Kidney (tissue), 14 donors: ENCODE results near the gene TBCEL. TPM values are rescaled to one million over a fixed set of nuclear protein-coding genes. Genes with fewer than 3 reads are reported as not detected.

Experiments used
- DNase-seq, 5 donors: peaks; one replicate each; pipeline ENCODE4 v3.0.0-alpha.2; 2013 to 2020
- FAIRE-seq: peaks from 2 replicates; lab custom pipeline; 2012; peaks lifted over from hg19 to GRCh38; lab: Jason Lieb, UNC
- H3K27ac ChIP-seq, 2 donors: one replicate each; pipeline ENCODE4 v1.7.0; 2013; ENCODE audit warnings: low read depth in 2 of 2, low read length in 2 of 2, inconsistent platforms in 1 of 2
- H3K27me3 ChIP-seq: one replicate; pipeline ENCODE4 v1.7.1; 2013; ENCODE audit warnings: low read length, inconsistent platforms; ENCODE audit not compliant: control insufficient read depth, insufficient read depth
- H3K36me3 ChIP-seq, 3 donors: one replicate each; pipeline versions ENCODE4 v1.7.0 to v1.7.1; 2013; ENCODE audit warnings: low read length in 3 of 3, control low read depth in 1 of 3, inconsistent platforms in 1 of 3; ENCODE audit not compliant: insufficient read depth in 3 of 3, control insufficient read depth in 2 of 3
- H3K4me1 ChIP-seq, 3 donors: one replicate each; pipeline versions ENCODE4 v1.7.0 to v1.7.1; 2013; ENCODE audit warnings: low read length in 3 of 3, inconsistent platforms in 1 of 3, low read depth in 1 of 3; ENCODE audit not compliant: control insufficient read depth in 2 of 3, insufficient read depth in 2 of 3
- H3K4me3 ChIP-seq, 3 donors: one replicate each; pipeline versions ENCODE4 v1.7.0 to v1.8.1; 2013; ENCODE audit warnings: low read length in 3 of 3, control low read depth in 1 of 3, inconsistent platforms in 1 of 3
- H3K9ac ChIP-seq, 3 donors: one replicate each; pipeline versions ENCODE4 v1.7.0 to v1.7.1; 2013; ENCODE audit warnings: low read length in 3 of 3, control low read depth in 1 of 3, inconsistent platforms in 1 of 3
- H3K9me3 ChIP-seq, 3 donors: one replicate each; pipeline versions ENCODE4 v1.7.0 to v1.7.1; 2013; ENCODE audit warnings: low read length in 3 of 3, control low read depth in 1 of 3, inconsistent platforms in 1 of 3; ENCODE audit not compliant: control insufficient read depth in 2 of 3, insufficient read depth in 1 of 3
- CTCF ChIP-seq: IDR thresholded peaks from 3 replicates; pipeline ENCODE4 v1.5.1; 2012; ENCODE audit warnings: mild to moderate bottlenecking, moderate library complexity, borderline replicate concordance; ENCODE audit not compliant: insufficient read depth; ENCODE audit errors: extremely low read depth
- intact Hi-C: fragments of 100-400 bp; cut with DNase I; formaldehyde crosslinking; loops from one replicate; pipeline ENCODE4 v1.11.1; 2022
- polyA plus RNA-seq: library from polyadenylated mRNA; stranded (reverse); fragments of 350-450 nt; fragmentation: Illumina TruSeq; extraction: RNeasy Lipid Tissue Mini Kit (QIAGEN cat#74804); gene quantifications from one replicate; pipeline ENCODE4 v1.2.3, GENCODE V29; 2014; ENCODE audit warnings: low read depth, low replicate concordance; ENCODE audit not compliant: insufficient read depth
- total RNA-seq: library from RNA; stranded (reverse); fragmentation: NEBNext Ultra II Directional; extraction: Animal tissue kit (Norgen Biotek cat#: 25700); gene quantifications from one replicate; pipeline ENCODE4 v1.2.1, GENCODE V29; 2021
- donor health status: control.
- donor health status: control.
- donor health status: control.
- donor health status: control.
- donor health status: control.
- donor health status: DM: yes; HTN: yes; CAD: no.
- donor health status: Normal renal cell carcinoma (clear cell type).

TBCEL gene
- total and polyA plus RNA-seq, 2 donors from 2014 or later: 5.0 to 41.8 TPM

GRCh38 chr11:121119440-121119839 lies 95.5 kb downstream of the TBCEL start:
- no peak for TF ChIP-seq CTCF
- H3K4me1 ChIP-seq: no peaks in the 10 kb centered on the region
- H3K27ac ChIP-seq: no peak overlapping the region
- no peaks in the 10 kb centered on the region for H3K27me3 ChIP-seq
- no peak overlapping the region for H3K4me3 ChIP-seq
- no peaks in the 10 kb centered on the region for H3K36me3 ChIP-seq
- intact Hi-C loops: no loop called here
- FAIRE-seq (no peak), DNase-seq (no peak)
- no peak overlapping the region for H3K9ac ChIP-seq
- peaks cover 0 to 9% (median 3%) of the 10 kb centered on the region in 3 donors for H3K9me3 ChIP-seq

- no peak overlapping the region for H3K27ac ChIP-seq
- H3K9me3 ChIP-seq: peaks cover 0 to 9% (median 3%) of the 10 kb centered on the region in 3 donors
- H3K4me1 ChIP-seq: no peaks in the 10 kb centered on the region
- no peaks in the 10 kb centered on the region for H3K36me3 ChIP-seq
- FAIRE-seq (no peak), DNase-seq (no peak)
- no peaks in the 10 kb centered on the region for H3K27me3 ChIP-seq
- intact Hi-C loops: no loop called here
- TF ChIP-seq CTCF: no peak
- no peak overlapping the region for H3K9ac ChIP-seq
- H3K4me3 ChIP-seq: no peak overlapping the region
These were observed 98.4 kb downstream of the TBCEL start for GRCh38 chr11:121122328-121122727.

- FAIRE-seq (no peak), DNase-seq (no peak)
- no peak overlapping the region for H3K9ac ChIP-seq
- H3K27ac ChIP-seq: no peak overlapping the region
- H3K4me1 ChIP-seq: no peaks in the 10 kb centered on the region
- no peaks in the 10 kb centered on the region for H3K27me3 ChIP-seq
- no peaks in the 10 kb centered on the region for H3K36me3 ChIP-seq
- TF ChIP-seq CTCF: no peak
- no peak overlapping the region for H3K4me3 ChIP-seq
- H3K9me3 ChIP-seq: peaks cover 0 to 9% (median 3%) of the 10 kb centered on the region in 3 donors
- intact Hi-C loops: no loop called here
These were observed 99.7 kb downstream of the TBCEL start for GRCh38 chr11:121123496-121124069.

- no peak overlapping the region for H3K9ac ChIP-seq
- H3K27me3 ChIP-seq: no peaks in the 10 kb centered on the region
- DNase-seq (no peak), FAIRE-seq (no peak)
- no peak overlapping the region for H3K4me3 ChIP-seq
- intact Hi-C loops: no loop called here
- H3K36me3 ChIP-seq: no peaks in the 10 kb centered on the region
- H3K4me1 ChIP-seq: no peaks in the 10 kb centered on the region
- no peak for TF ChIP-seq CTCF
- H3K9me3 ChIP-seq: peaks cover 0 to 2% (median 0%) of the 10 kb centered on the region in 3 donors
- no peak overlapping the region for H3K27ac ChIP-seq
These were observed 103.9 kb downstream of the TBCEL start for GRCh38 chr11:121127809-121128208.
